Thyroid gland (tissue), 4 donors: ENCODE data around the gene LRMDA.

ENCODE experiments used
- CTCF ChIP-seq, 6 experiments: fragments of 200-600 bp in 3 of 6; fragments of 450-650 bp in 3 of 6; sonication (generic) in 3 of 6; IDR thresholded peaks; one replicate each; pipeline ENCODE4 v1.5.1; 2016 to 2019; ENCODE audit warnings: antibody characterized with exemption in 6 of 6, mild to moderate bottlenecking in 2 of 6, inconsistent platforms in 1 of 6, moderate library complexity in 1 of 6
- POLR2A ChIP-seq, 2 donors: fragments of 450-650 bp; IDR thresholded peaks; one replicate each; pipeline ENCODE4 v1.6.1; 2017; ENCODE audit warnings: antibody characterized with exemption in 2 of 2, mild to moderate bottlenecking in 2 of 2, moderate library complexity in 1 of 2

GRCh38 chr10:75695994-75696393, 264.6 kb downstream of the LRMDA start:
- TF ChIP-seq CTCF (IDR thresholded peaks at IDR 0.05) (no peak), POLR2A (IDR thresholded peaks at IDR 0.05) (no peak)
